HL-60/S4 treated with retinoic acid at 250 ng/mL for 4 days and 3 days (cell line): Measurements from ENCODE around the gene MYH7B.

Experiments used
- in situ Hi-C: fragments of 300-500 bp; cut with MboI; formaldehyde crosslinking; loops from 2 replicates; pipeline ENCODE4 v1.7.0; 2022; ENCODE audit warnings: low sequenced_read_pairs

Gene MYH7B

DNA sequence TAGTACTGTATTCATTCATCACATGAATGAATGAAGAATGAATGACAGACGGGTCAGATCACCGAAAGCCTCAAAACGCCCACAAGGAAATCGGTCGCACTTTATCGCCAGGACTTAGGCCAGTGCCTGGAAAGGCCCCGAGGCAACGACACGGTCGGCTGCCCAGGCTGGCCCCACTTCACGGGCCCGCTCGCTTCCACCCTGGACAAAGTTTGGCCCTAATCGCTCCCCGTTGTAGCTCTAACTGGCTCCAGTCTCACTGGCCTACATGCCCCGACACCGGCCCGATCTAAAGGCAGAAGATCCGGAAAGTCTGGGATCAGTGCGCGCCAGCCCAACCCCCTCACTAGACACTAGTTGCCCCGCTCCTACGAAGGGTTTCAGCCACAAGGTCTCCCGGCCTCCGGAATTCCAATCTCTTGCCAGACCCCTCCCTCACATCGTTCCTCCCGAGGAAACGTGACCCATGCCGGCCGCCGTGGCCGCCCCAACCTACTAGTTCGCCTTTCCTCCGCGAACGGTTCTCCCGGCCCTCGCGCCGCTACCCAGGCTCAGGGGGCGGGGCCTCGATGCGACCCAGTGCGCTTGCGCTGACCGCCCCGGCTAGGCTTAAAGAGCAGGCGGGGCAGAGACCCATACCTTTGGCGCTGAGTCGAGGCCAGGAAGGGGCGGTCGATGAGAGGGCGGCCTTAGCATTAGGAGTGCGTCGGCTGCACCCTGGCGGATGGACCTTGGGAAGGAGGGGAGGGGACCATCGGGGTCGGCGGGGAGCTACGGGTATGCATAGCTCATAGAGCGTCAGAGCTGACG is at the start of gene MYH7B, which contains the start of gene GSS:
Gene MYH7B, plus strand, starts transcription at position 638 of the 810 bp plus-strand sequence. CDS start 22,138 bp downstream, outside the sequence.
Gene GSS, minus strand, starts transcription at position 576 of the 810 bp plus-strand sequence. CDS start 3,954 bp downstream, outside the sequence.
- in situ Hi-C loops, result no loop called here

GRCh38 chr20:34907616-34908469 is 47.8 kb upstream of the MYH7B start:
- in situ Hi-C loops, result no loop called here

DNA sequence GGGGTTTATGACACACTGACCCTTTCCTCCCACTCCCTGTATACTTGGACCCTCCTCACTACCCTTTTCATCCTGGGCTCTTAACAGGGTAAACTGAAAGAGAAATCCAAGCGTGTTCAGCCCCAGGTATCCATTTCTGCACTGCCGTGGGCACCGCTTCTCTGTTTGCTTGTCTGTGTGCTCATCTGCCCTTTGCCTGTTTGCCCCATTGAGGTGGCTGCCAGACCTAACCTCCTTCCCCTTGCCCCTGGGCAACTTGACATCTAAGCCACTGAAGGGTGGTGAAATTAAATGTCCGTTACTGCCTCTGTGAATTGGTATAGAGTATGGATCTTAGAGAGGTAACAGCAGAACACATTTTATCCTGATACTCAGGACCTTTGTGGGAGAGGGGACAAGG is 40.5 kb upstream of the MYH7B start:
- in situ Hi-C loops, result no loop called here

- in situ Hi-C loops, result no loop called here
These were observed 39.8 kb upstream of the MYH7B start for GRCh38 chr20:34915749-34916455.

DNA sequence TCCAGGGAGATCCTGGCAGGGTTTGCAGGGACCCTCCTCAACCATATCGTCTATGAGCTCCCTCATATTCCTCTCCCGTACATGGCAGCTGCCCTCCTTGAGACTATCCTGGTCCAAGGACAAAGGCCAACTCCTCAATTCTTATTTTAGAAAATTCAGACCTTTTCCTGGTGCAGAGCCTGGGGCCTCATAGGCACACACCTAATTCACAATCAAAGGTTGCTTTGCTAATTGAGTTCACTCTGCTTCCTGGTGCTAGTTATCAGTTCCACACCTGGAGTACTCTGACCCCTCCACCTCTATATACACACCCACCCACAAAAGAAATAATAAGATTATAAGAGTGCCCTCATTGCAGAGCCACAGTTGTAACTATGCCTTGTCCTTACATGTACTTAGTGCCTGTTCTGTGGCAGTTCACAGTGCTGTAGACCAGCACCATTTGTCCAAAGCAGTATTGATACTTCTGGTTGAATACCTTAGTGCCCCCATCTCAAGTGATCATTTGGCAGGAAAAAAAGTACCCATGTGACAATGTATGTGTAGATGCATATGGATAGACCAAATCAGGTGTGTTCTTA is 38.8 kb upstream of the MYH7B start:
- in situ Hi-C loops, result no loop called here

DNA sequence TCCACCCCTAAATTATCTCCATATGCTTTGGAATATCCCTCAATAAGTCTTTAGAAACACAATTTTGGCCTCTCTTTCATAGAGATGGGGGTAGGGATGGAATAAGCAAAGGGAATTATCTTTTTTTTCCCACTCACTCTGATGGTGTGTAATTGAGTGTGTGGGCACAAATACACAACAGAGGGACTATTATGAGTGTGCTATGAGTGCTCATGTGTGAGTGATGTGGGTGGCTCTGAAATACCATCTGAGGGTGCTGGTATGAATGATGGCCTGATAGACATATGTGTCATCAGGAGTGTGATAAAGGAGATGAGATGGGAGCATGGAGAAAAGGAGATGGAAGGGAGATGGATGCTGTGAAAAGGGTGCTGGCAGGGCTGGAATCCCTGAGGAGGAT is 35.6 kb upstream of the MYH7B start:
- in situ Hi-C loops, result no loop called here

- in situ Hi-C loops, result no loop called here
These were observed 34.2 kb upstream of the MYH7B start for GRCh38 chr20:34921436-34921835.

- in situ Hi-C loops, result no loop called here
These were observed 32.9 kb upstream of the MYH7B start for GRCh38 chr20:34922654-34923381.

- in situ Hi-C loops, result no loop called here
These were observed 32.3 kb upstream of the MYH7B start for GRCh38 chr20:34923414-34923813.

GRCh38 chr20:34925341-34925740 is 30.3 kb upstream of the MYH7B start:
- in situ Hi-C loops, result no loop called here

DNA sequence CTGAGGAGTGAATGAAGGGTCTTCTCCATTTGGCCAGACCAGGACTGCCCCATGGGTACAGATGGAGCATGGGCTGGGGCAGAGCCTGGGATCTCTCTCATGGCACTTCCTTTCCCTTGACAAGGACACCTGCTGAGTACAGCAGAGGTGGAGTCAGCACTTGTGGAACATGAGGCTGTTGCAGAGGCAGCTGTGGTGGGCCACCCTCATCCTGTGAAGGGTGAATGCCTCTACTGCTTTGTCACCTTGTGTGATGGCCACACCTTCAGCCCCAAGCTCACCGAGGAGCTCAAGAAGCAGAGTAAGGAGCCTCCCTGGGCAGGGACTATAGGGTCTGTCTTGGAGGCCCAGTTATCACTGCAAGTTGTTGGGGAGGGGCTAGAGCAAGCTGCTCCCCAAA is 29.7 kb upstream of the MYH7B start:
- in situ Hi-C loops, result no loop called here

- in situ Hi-C loops, result no loop called here
These were observed 29.1 kb upstream of the MYH7B start for GRCh38 chr20:34926581-34926980.

DNA sequence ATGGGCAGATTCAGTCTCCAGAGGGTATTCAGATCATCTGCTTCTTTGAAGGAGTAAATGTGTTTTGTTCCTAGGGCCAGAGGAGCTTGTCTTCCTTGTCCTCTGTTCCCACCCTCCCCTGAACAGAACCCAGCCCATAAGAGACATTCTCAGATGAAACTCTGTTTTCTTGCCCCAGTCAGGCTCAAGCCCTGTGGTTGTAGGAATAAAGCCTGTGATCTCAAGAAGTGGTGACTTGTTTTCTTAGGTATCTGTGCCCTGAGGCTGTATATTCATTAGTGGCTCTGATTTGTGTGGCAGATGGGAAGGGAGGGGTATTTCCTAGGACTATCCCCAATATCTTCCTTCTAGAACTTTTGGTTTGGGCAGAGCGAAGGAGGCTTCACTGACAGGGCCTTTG is 27.9 kb upstream of the MYH7B start:
- in situ Hi-C loops, result no loop called here

DNA sequence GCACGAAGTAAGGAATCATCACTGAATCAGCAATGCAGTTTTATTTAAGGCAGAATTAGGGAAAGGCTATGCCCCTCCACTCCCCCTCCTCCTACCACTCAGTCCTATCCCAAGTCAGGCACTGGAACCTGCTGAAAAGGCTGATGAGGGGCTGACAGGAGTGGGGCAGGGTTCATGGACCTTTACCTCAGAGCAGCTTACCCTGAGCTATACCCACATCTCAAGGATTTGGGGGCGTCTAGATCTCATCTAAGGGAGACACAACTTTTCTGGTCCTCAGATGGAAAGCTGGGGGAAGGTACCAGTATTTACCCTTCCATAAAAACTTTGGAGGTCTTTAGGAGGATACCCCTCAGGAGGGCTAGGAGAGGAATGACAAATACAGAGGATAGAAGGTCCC is 27.3 kb upstream of the MYH7B start:
- in situ Hi-C loops, result no loop called here

DNA sequence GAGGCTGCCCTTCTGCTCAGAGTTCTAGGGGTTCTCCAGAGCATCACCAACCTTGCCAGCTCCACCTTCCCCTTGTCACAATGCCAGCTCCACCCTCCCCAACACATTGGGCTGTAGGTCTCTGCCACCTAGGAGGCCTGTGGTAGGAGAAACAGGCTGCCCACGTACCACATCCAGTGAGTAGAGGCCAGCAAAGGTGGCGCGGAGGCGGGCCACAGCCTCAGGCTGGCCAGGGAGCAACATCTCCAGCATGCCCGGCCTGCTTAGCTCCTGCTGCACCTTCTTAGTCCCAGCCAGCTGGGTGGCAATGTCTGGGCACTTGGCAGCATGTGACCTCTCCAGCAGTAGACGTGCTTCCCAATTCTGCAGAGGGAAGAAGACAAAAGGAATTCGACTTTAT is 23.9 kb upstream of the MYH7B start:
- in situ Hi-C loops, result no loop called here

GRCh38 chr20:34938466-34939163 is 17.1 kb upstream of the MYH7B start:
- in situ Hi-C loops, result no loop called here

- in situ Hi-C loops, result no loop called here
These were observed 15.6 kb upstream of the MYH7B start for GRCh38 chr20:34940081-34940481.

DNA sequence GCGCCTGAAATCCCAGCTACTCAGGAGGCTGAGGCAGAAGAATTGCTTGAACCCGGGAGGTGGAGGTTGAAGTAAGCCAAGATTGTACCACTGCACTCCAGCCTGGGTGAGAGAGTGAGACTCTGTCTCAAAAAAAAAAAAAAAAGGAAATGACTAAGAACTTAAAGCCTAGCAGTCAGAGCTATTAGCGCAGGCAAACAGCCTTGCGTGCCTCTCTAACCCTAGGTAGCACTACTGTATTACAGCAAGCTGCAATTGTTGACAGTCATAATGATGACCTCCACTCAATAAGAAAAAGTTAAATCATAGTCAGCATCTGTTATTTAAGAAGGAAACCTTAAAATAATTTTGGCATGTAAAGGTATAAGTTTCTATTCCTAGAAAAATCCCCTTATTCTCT is 14.4 kb upstream of the MYH7B start:
- in situ Hi-C loops, result no loop called here

DNA sequence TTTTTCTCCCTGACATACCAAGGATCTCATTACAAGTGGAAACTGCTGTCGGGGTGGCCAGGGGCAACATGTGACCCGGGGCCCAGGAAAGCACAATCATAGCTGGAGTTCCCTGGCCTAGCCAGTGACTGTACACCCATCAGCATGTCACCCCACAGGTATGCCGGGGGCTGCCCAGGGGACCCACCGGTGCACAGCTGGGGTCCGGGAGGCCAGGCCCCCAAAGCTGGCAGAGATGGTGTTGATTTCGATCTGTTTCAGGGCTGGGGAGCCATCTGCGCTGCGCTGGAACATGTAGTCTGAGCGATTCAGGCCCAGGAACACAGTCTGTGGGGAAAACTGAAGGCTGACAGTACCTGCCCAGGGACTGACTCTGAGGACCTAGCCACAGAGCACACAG is 13.4 kb upstream of the MYH7B start:
- in situ Hi-C loops, result no loop called here
